ENCODE data around the gene MAMDC4.
"Not testable (repeated sequence)": the region's sequence is repeated elsewhere in the genome, so short reads cannot be mapped to it uniquely, and the experiment has no call there.

MAMDC4 gene

DNA sequence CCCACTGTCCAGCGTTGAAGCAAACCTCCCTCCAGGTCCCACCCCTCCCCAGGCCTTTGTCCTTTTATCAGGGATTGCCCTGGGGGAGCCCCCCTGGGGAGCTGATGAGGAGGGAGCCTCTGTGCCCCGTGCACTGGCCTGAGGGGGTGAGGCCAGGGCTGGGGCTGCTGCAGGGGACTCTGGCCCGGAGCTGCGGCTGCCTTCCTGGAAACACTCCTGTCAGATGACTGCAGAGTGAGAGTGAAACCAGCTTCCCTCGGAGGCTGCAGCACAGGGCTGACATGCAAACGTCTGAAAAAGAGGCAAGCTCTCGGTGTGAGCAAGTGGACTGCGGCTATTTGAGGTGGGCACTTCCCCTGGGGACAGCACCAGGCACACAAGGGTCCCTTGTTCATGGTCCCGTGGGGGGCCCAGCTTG is 29.6 kb downstream of the MAMDC4 start:
- Histone ChIP-seq H3K4me1 (no peaks in the 10 kb centered on the region), H3K4me2 (ENCODE audit: low read length) (no peak overlapping the region), H3K27me3 (ENCODE audit: control insufficient read depth, insufficient read depth, low read length) (no peaks in the 10 kb centered on the region), H3K9ac (no peak overlapping the region), H3K36me3 (ENCODE audit: control insufficient read depth, insufficient read depth, low read length) (no peaks in the 10 kb centered on the region), H3K27ac (no peak overlapping the region), H2AFZ (no peak overlapping the region), H3K79me2 (no peaks in the 10 kb centered on the region), H3K9me3 (ENCODE audit: control insufficient read depth, low read length) (no peaks in the 10 kb centered on the region), H3K4me3 (ENCODE audit: low read depth, low read length) (no peak overlapping the region)
- TF ChIP-seq, protein P1, sequence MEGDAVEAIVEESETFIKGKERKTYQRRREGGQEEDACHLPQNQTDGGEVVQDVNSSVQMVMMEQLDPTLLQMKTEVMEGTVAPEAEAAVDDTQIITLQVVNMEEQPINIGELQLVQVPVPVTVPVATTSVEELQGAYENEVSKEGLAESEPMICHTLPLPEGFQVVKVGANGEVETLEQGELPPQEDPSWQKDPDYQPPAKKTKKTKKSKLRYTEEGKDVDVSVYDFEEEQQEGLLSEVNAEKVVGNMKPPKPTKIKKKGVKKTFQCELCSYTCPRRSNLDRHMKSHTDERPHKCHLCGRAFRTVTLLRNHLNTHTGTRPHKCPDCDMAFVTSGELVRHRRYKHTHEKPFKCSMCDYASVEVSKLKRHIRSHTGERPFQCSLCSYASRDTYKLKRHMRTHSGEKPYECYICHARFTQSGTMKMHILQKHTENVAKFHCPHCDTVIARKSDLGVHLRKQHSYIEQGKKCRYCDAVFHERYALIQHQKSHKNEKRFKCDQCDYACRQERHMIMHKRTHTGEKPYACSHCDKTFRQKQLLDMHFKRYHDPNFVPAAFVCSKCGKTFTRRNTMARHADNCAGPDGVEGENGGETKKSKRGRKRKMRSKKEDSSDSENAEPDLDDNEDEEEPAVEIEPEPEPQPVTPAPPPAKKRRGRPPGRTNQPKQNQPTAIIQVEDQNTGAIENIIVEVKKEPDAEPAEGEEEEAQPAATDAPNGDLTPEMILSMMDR (IDR thresholded peaks at IDR 0.05), result no peak

DNA sequence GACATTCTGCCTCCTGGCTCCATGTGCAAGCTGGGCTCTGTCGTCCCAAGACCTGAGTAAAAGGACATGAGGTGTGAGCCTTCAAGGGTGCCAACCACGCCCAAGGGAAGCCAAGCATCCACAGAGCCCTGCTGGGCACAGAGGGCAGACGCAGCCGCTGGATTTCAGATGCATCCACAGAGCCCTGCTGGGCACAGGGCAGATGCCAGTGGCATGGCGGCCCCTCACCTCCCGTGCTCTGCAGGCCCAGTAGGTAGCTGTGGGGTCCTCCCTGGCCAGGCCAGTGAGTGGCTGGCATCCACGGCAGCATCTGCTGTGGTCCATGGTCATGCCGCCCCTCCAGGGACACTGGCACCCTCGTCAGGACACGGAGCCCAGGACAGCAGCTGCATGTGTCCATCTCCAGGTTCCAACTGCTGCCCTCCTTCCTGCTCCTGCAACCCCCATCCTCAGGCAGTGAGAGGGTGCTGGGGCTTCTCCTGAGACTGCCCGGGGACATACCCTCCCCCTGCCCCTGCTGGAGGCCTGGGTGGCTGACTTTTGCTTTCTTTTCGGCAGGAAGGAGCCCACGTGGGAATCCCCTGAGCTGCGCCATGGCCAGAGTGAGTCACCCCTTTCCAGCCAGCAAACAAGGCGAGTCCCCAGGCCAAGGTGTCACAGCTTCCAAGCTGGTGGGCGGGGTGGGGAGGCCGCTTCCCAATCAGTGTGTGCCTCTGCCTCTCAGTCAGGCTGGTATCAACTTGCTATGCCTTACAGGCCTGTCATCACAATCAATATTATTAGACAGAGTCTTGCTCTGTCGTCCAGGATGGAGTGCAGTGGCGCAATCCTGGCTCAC is 30.2 kb downstream of the MAMDC4 start:
- H3K27ac ChIP-seq, result no peak overlapping the region
- no peaks in the 10 kb centered on the region for H3K4me1 ChIP-seq
- H3K4me2 ChIP-seq (ENCODE audit: low read length), result no peak overlapping the region
- H3K9ac ChIP-seq, result no peak overlapping the region
- TF ChIP-seq, protein P1 (IDR thresholded peaks at IDR 0.05), result no peak
- no peak overlapping the region for H2AFZ ChIP-seq
- peaks cover 3% of the 10 kb centered on the region for H3K79me2 ChIP-seq
- H3K36me3 ChIP-seq (ENCODE audit: control insufficient read depth, insufficient read depth, low read length), result no peaks in the 10 kb centered on the region
- no peaks in the 10 kb centered on the region for H3K27me3 ChIP-seq (ENCODE audit: control insufficient read depth, insufficient read depth, low read length)
- H3K9me3 ChIP-seq (ENCODE audit: control insufficient read depth, low read length), result no peaks in the 10 kb centered on the region
- no peak overlapping the region for H3K4me3 ChIP-seq (ENCODE audit: low read depth, low read length)

DNA sequence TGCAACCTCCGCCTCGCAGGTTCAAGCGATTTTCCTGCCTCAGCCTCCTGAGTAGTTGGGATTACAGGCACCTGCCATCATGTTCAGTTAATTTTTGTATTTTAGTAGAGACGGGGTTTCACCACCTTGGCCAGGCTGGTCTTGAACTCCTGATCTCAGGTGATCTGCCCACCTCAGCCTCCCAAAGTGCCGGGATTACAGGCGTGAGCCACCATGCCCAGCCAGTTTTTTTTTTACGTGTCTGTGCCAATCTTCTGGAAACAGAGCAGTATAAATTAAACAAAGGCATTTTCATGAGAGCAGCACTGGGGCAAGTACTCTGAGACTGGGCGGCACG is 30.8 kb downstream of the MAMDC4 start:
- H3K27ac ChIP-seq; H3K27me3 ChIP-seq (ENCODE audit: control insufficient read depth, insufficient read depth, low read length); H3K79me2 ChIP-seq; H2AFZ ChIP-seq; H3K9me3 ChIP-seq (ENCODE audit: control insufficient read depth, low read length); H3K36me3 ChIP-seq (ENCODE audit: control insufficient read depth, insufficient read depth, low read length); H3K9ac ChIP-seq; H3K4me1 ChIP-seq; H3K4me2 ChIP-seq (ENCODE audit: low read length); H3K4me3 ChIP-seq (ENCODE audit: low read depth, low read length): not testable (repeated sequence)

DNA sequence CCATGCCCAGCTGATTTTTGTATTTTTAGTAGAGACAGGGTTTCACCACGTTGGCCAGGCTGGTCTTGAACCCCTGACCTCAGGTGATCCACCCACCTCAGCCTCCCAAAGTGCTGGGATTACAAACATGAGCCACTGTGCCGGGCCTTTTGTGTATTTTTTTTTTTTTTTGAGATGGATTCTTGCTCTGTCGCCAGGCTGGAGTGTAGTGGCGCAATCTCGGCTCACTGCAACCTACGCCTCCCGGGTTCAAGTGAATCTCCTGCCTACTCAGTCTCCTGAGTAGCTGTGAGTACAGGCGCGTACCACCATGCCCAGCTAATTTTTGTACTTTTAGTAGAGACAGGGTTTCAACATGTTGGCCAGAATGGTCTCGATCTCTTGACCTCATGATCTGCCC is 31.5 kb downstream of the MAMDC4 start:
- not testable (repeated sequence) for H3K27me3 ChIP-seq (ENCODE audit: control insufficient read depth, insufficient read depth, low read length); H3K79me2 ChIP-seq; H3K9ac ChIP-seq; H2AFZ ChIP-seq; H3K4me3 ChIP-seq (ENCODE audit: low read depth, low read length); H3K27ac ChIP-seq; H3K9me3 ChIP-seq (ENCODE audit: control insufficient read depth, low read length); H3K36me3 ChIP-seq (ENCODE audit: control insufficient read depth, insufficient read depth, low read length); H3K4me1 ChIP-seq; H3K4me2 ChIP-seq (ENCODE audit: low read length)

DNA sequence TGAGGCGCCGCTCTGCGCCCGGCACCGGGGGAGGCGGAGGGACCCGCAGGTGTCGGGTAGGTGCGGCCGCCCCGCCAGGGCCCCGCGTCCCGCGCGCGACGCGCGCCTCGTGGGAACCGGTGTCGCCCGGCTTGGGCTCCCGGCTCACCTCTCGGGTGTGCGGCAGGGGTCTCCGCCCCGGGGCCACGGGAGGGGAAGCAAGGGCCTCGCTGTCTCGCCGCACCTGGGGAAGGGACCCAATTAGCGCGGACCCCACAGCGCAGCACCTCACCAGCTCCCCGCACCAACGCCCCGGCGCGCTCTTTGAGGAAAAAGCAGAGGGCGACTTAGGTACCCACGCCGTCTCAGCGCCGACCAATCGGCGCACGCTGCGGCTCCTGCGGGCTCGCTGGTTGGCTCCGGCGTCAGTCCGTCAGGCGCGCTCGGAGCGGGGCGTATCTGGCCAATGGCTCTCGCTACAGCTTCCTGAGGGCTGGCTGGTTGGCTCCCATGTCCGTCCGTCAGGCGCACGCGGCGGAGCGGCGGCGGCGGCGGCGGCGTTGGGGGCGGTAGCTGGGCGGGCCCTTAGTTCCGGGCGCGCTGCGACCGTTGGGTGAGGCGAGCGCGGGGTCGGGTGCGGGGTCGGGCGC is 33.9 kb downstream of the MAMDC4 start, which contains the start of gene TRAF2:
Gene TRAF2 (plus strand): TSS at position 567 of the 629 bp plus-strand sequence. CDS start 12,225 bp downstream, outside the sequence.
- Histone ChIP-seq H2AFZ (peak within 1 kb of the TSS; percentile 92), H3K79me2 (peaks cover 3% of the 10 kb centered on the region), H3K9ac (no peak within 1 kb of the TSS), H3K4me3 (ENCODE audit: low read depth, low read length) (peak within 1 kb of the TSS; percentile 69), H3K27ac (no peak within 1 kb of the TSS), H3K36me3 (ENCODE audit: control insufficient read depth, insufficient read depth, low read length) (no peaks in the 10 kb centered on the region), H3K4me2 (ENCODE audit: low read length) (peak within 1 kb of the TSS; percentile 96), H3K4me1 (no peaks in the 10 kb centered on the region), H3K9me3 (ENCODE audit: control insufficient read depth, low read length) (no peaks in the 10 kb centered on the region), H3K27me3 (ENCODE audit: control insufficient read depth, insufficient read depth, low read length) (no peaks in the 10 kb centered on the region)
- TF ChIP-seq, protein P1 (IDR thresholded peaks at IDR 0.05), result no peak

Data from parathyroid adenoma (tissue), 2 donors.